ENCODE measurements around the gene TOGARAM2.

Gene TOGARAM2

GRCh38 chr2:29024882-29025430 is 43.9 kb downstream of the TOGARAM2 start:
- DNase-seq, result no peak

GRCh38 chr2:29025711-29026110 is 44.6 kb downstream of the TOGARAM2 start:
- no peak for DNase-seq

DNA sequence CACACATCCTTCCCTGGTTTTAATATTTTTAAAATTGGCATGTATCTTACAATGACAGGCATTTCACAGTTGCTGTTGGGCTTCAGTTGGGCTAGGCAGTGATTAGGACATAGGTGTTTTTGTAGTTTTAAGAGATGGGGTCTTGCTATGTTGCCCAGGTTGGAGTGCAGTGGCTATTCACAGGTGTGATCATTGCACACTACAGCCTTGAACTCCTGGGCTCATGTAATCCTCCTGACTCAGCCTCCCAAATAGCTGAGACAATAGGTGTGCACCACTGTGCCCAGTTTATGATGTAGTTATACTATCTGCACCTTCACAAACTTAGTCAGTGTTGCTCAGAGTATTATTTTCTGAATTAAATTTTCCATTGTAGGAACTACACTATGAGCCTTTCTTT is 49.9 kb downstream of the TOGARAM2 start:
- no peak for DNase-seq

GRCh38 chr2:29032189-29032588 is 51.1 kb downstream of the TOGARAM2 start:
- no peak for DNase-seq

GRCh38 chr2:29033172-29033571 is 52.1 kb downstream of the TOGARAM2 start:
- DNase-seq, result no peak

GRCh38 chr2:29033656-29034055 is 52.6 kb downstream of the TOGARAM2 start:
- no peak for DNase-seq

DNA sequence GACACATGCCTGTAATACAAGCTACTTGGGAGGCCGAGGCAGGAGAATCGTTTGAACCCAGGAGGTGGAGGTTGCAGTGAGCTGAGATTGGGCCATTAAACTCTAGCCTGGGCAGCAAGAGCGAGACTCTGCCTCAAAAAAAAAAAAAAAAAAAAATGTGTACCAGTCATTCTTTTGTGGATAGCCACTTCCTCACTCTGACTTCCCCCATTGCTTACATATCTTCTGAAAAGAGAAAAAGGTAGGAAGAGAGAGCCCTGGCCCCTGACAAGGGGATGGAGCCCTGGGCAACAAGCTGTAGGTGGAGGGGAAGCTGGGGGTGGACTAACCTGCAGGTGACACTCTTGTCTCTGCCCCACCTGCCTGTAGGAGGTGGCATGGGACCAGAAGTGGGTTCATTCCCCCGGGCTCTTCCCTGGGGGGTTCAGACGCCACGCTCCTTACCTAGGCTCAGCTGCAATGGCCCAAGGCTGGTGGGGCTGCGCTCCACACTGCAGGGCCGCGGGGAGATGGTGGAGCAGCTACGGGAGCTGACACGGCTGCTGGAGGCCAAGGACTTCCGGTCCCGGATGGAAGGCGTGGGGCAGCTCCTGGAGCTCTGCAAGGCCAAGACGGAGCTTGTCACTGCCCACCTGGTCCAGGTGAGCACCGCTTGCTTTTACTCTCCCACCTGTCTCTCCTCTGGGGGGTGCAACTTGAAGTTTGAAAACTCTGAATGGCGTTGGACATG is 54.1 kb downstream of the TOGARAM2 start:
- no peak for DNase-seq

- DNase-seq, result no peak
Observed at GRCh38 chr2:29039718-29040480, 58.8 kb downstream of the TOGARAM2 start.

- DNase-seq, result no peak
Observed at GRCh38 chr2:29040552-29040951, 59.5 kb downstream of the TOGARAM2 start.

- DNase-seq, result no peak
Observed at GRCh38 chr2:29041161-29041660, 60.1 kb downstream of the TOGARAM2 start.

DNA sequence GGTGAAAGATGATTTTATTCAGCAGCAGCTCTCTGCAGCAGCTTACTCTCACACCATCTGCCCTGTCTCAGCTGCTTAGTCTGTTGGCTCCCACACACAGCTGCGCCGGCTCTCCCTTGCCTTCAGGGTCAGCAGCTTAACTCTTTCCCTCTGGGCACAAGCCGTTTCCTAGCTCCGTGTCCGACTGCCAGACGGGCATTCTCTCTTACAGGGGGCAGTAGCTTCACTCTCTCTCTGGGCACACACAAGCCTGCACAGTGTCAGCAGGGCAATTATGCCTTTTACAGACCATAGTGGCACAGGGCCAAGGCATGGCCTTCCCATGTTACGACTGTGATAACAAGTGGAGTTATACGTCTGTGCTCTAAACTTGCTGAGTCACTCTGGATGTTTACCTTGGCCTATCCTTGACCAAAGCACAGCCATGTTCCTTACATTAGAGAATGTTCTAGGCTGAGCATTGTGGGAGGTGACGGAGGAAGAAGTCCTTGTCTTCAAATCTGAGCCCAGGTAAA is 61.5 kb downstream of the TOGARAM2 start:
- no peak for DNase-seq

GRCh38 chr2:29044459-29044858 is 63.4 kb downstream of the TOGARAM2 start:
- DNase-seq, result no peak

- DNase-seq, result no peak
Observed at GRCh38 chr2:29046321-29046720, 65.2 kb downstream of the TOGARAM2 start.

- no peak for DNase-seq
Observed at GRCh38 chr2:29047083-29047845, 66.2 kb downstream of the TOGARAM2 start.

DNA sequence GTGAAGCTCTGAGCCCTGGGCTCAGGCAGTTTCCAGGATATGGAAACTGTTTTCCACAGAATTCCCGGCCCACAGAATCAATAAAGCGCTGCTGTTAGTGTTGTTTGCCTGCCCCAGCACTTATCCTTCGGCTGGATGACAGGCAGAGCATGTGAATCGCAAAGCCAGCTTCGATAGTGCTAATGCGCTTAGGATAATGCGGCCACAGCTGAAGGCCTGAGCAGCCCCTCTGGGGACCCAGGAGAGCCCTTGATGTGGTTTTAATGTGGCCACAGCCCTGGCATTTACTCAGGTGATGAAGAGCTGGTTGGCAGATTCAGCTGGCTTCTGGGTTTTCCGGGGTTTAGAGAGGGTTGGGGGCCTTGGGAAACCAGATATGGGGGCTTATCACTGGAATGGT is 69.5 kb downstream of the TOGARAM2 start:
- DNase-seq, result no peak

DNA sequence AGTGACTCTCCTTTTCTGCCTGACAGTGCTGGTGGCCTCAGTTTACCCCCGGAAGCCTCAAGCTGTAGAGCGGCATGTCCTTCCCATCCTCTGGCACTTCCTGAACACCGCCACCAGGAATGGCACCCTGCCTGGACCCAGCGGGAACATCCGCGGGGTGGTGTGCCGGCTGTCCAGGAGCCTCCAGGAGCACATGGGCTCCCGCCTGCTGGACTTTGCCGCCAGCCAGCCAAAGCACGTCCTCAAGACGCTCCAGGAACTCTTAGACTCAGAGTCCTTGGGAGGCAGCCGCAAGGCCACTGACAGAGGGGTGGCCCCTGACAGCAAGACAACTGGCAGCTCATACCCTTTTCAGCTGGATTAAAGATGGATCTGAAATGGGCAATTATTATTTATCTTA is 70.6 kb downstream of the TOGARAM2 start:
- DNase-seq, result no peak

DNA sequence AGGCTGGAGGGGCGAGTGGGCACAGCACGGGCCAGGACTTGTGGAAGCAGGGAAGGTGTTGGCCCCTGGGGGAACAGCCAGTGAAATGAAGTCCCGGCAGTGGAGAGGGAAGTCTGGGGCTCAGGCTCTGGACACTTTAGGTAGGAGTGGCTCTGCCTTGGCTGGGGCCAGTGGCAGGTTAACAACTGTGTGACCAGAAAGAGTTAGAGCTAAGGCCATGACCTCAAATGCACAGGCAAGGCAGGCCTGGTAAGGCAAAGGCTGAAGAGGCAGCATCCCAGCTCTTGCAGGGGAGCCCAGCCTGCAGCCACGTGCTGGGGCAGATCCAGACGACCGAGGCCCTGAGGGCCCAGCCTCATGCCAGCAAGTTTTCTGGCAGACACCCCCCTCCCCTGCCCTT is 71.7 kb downstream of the TOGARAM2 start:
- DNase-seq, result no peak

DNA sequence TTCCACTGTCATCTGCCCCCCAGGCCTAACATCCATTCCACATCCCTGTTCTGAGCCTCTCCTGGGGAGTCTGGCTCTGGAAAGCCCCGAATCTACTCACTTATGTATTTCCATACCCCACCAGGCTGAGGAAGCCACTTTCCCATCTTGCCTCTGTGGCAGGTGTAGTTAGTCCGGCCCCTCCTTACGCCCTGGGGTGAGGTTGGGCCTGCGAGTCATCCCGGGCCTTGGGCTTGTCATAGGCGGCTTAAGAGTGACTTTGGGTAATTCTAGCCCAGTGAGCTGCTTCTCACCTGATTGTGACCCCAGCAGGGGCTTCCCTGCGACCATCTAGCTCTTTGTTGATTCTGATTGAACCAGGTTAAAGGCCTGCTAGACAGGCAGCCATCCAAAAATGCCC is 72.1 kb downstream of the TOGARAM2 start:
- no peak for DNase-seq

GRCh38 chr2:29053670-29054400 is 72.7 kb downstream of the TOGARAM2 start:
- no peak for DNase-seq

DNA sequence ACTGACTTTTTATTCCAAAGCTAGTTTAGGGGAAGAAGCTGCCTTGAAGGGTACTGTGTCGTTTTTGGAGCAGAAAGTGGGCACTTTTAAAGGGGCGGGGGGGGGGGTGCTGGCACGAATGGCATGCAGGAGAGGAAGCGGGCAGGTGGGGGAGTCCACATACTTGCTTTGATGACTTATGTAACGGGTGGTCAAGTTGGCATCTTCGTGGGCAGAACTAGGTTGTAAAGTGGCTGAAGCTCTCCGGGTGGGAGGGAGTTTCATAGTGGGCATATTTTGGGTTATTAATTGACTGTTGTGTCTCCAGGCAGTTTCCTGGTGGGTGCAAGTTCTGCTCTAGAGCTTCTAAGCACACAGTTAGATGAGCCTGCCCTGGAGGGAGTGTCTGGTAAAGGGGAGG is 73.3 kb downstream of the TOGARAM2 start:
- DNase-seq, result no peak

GRCh38 chr2:29055601-29056000 is 74.5 kb downstream of the TOGARAM2 start:
- DNase-seq, result no peak

- DNase-seq, result no peak
Observed at GRCh38 chr2:29056452-29056851, 75.4 kb downstream of the TOGARAM2 start.
